Spinal cord (tissue), 10 donors: ENCODE results near the gene DDX11. TPM values are rescaled to one million over a fixed set of nuclear protein-coding genes. Genes with fewer than 3 reads are reported as not detected.
"Not testable (repeated sequence)": the region's sequence is repeated elsewhere in the genome, so short reads cannot be mapped to it uniquely, and the experiment has no call there.

Experiments
- DNase-seq, 6 donors: peaks; one replicate each; pipeline versions ENCODE4 v3.0.0 to v3.0.0-alpha.2; 2013 to 2015; ENCODE audit warnings: low spot score in 6 of 6, low read depth in 4 of 6
- H3K27ac ChIP-seq: one replicate; pipeline ENCODE4 v1.5.1; 2013; ENCODE audit warnings: low read depth, low read length, control low read depth
- H3K27me3 ChIP-seq: one replicate; pipeline ENCODE4 v1.6.1; 2013; ENCODE audit warnings: low read length; ENCODE audit not compliant: control insufficient read depth, insufficient read depth
- H3K36me3 ChIP-seq: one replicate; pipeline ENCODE4 v1.6.1; 2013; ENCODE audit warnings: low read length; ENCODE audit not compliant: control insufficient read depth, insufficient read depth
- H3K4me1 ChIP-seq: one replicate; pipeline ENCODE4 v1.6.1; 2013; ENCODE audit warnings: low read length; ENCODE audit not compliant: control insufficient read depth, insufficient read depth
- H3K4me3 ChIP-seq: one replicate; pipeline ENCODE4 v1.5.1; 2013; ENCODE audit warnings: low read depth, low read length, control low read depth
- H3K9me3 ChIP-seq: one replicate; pipeline ENCODE4 v1.6.1; 2013; ENCODE audit warnings: low read length; ENCODE audit not compliant: control insufficient read depth, insufficient read depth
- WGBS: methylation state at CpG from one replicate; pipeline ENCODE4 v1.1.5; 2013; ENCODE audit warnings: missing lambda C conversion rate; ENCODE audit not compliant: insufficient coverage; 5-methylcytosine and 5-hydroxymethylcytosine counted together
- polyA plus RNA-seq, 2 donors: library from polyadenylated mRNA; unstranded; fragments of 120-200 nt; gene quantifications; one replicate each; pipeline ENCODE4 v1.2.1, GENCODE V29; 2013; ENCODE audit not compliant: insufficient read length in 2 of 2
- total RNA-seq, 2 donors: library from RNA; depleted of rRNA in 1 of 2; stranded (reverse); fragments of 120-200 nt in 1 of 2; fragments of >200 nt in 1 of 2; gene quantifications; one replicate each; pipeline versions ENCODE4 v1.2.3 to v1.2.4, GENCODE V29; 2013 to 2014
- donor health status: healthy.

The DDX11 gene
- total and polyA plus RNA-seq, 4 donors, result 12.0 to 69.1 (median 38.1) TPM

DNA sequence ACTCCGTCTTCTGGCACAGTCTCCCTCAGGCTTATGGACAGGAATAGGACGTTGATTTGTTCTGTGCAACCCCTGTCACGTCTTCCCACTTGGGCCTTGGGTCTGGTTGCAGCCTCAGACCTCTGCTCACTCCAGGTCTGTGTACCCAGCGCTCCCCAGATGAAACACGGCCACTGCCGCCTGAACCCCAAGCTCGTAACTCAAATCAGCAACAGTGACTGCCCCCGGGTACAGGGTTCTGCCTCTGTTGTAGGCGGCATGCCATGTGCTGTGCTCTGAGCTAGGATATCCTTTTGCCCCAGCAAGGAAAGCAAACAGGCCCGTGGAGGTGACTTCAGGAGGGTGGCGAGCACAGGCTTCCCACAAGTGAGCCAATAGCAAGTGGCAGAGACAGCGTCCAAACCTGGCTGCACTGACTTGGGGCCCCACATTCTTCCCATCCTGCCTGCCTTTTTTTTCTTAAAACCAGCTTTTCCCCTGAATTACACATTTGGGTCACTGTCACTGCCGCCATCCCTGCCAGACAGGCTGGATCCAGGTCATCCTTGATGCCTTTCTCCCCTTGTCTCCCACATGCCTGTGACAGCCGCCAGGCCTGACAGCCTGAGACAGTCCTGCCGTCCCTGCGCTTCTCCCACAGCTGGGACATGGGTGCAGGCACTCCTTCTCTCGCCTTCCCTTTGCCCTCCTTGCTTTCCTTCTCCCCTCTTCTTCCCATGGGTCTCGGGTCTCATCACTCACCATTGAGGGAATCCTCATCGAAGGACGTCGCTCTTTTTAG is 21.6 kb downstream of the DDX11 start:
- DNase-seq, H3K27me3 ChIP-seq, H3K9me3 ChIP-seq, H3K27ac ChIP-seq, H3K4me1 ChIP-seq, H3K4me3 ChIP-seq: not testable (repeated sequence)
- 95% methylated on average over 9 of the region's 21 CpGs for WGBS
- H3K36me3 ChIP-seq, result peaks cover 36% of the 10 kb centered on the region

DNA sequence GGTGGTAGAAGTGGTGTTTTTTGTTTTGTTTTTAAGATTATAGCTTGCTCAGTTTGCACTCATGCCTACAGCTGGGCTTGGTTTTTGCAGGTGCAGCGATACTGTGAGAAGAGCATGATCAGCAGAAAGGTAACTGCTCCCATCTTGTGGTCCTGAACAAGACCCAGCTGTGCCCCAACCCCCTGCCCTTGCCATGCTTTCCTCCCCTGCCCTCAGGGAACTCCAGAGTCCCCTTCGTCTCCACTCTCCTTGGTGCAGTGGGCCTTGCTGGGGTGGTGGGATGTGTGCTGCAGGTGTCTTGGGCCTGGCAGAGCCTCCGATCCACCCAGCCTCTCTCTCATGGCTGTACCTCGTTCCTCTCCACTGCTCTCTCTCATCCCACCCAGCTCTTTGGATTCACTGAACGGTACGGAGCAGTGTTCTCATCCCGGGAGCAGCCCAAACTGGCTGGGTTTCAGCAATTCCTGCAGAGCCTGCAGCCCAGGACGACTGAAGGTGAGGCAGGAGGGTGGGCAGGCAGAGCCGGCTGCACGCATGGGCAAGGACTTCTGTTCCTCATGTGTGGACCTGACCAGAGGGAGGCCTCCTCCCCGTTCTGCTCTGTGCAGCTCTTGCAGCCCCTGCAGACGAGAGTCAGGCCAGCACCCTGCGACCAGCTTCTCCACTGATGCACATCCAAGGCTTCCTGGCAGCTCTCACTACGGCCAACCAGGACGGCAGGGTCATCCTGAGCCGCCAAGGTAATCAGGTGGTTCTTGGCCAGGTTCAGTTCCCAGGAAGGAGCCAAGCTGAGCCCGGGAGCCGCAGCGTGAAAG is 22.8 kb downstream of the DDX11 start:
- not testable (repeated sequence) for H3K27me3 ChIP-seq, H3K9me3 ChIP-seq, H3K4me1 ChIP-seq, H3K4me3 ChIP-seq, DNase-seq, H3K27ac ChIP-seq
- 90% methylated on average over 8 of the region's 19 CpGs for WGBS
- H3K36me3 ChIP-seq, result peaks cover 44% of the 10 kb centered on the region

DNA sequence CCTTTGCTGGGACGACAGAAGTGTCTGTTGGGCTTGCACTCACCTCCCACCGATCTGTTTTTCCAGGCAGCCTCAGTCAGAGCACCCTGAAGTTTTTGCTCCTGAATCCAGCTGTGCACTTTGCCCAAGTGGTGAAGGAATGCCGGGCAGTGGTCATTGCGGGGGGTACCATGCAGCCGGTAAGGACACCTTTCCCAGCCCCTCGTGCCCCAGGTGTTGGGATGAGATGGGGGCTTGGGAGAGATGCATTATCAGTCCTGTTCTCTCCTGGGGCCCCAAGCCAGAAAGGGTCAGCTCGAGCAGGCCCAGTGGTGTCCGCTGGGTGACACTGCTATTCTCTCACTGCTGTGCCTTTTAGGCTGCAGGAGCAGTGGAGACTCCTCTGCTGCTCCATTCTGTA is 24.2 kb downstream of the DDX11 start:
- DNase-seq, H3K9me3 ChIP-seq, H3K27ac ChIP-seq, H3K4me1 ChIP-seq, H3K27me3 ChIP-seq, H3K4me3 ChIP-seq: not testable (repeated sequence)
- WGBS, result 91% methylated on average over 4 of the region's 8 CpGs
- peaks cover 48% of the 10 kb centered on the region for H3K36me3 ChIP-seq

DNA sequence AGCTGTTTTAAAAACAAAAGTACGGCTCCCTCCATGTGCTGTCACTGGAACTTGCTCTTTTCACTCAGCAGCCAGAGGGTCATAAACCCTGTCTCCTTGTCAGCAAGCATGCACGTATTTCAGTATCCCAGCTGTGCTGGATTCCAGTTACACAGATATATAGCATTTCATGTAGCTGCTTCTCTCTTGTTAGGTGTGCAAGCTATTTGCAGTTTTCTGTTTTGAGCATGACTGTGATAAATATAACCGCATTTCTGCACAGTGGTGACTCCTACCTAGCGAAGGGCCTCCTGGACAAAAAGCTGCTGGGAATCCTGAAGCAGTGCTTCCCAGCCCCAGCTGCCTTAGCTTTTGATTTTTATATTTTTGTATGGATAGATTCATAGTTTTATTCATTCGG is 24.7 kb downstream of the DDX11 start:
- H3K36me3 ChIP-seq, result peaks cover 49% of the 10 kb centered on the region
- not testable (repeated sequence) for DNase-seq
- WGBS, result no CpG with 5 or more reads among the region's 5 CpGs

DNA sequence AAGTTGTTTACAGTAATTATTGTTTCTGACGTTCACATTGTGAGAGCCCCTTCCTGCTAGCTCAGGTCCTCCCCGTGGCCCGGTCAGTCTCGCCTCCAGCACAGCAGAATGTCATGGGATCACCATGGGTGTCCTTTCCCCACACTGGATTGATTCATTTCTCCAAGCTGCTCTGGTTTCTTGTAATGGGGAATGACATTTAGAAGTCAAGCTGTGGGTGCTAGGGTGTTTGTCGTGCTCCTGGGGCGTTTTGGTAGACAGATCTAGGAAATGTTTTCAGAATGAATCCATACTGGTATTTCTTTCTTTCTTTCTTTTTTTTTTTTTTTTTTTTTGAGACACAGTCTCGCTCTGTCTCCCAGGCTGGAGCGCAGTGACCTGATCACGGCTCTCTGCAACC is 25.1 kb downstream of the DDX11 start:
- DNase-seq, H3K4me3 ChIP-seq, H3K27me3 ChIP-seq, H3K9me3 ChIP-seq, H3K27ac ChIP-seq, H3K4me1 ChIP-seq: not testable (repeated sequence)
- peaks cover 52% of the 10 kb centered on the region for H3K36me3 ChIP-seq
- no CpG with 5 or more reads among the region's 9 CpGs for whole genome bisulfite sequencing

More for the DNA sequence above, 24.7 kb downstream of the DDX11 start:
- not testable (repeated sequence) for H3K4me1 ChIP-seq, H3K4me3 ChIP-seq, H3K27ac ChIP-seq, H3K9me3 ChIP-seq, H3K27me3 ChIP-seq

DNA sequence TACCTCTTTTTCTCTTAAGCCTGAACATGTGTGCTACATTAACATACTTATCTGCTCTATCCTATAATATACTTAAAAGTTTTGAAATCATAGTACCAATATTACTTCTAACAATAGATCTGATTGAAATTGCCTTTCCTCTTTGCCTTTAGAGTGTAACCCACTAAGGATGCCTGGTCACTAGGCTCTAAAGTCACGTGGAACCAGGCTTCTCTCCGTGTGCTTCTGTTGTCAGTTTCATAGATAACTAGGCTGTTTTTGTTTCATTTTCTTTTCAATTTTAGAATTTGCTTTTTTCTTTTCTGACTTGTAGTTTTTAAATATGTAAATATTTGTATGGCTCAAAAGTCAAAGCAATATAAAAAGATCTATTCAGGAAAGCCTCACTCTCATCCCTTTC is 25.8 kb downstream of the DDX11 start:
- WGBS, result no CpG with 5 or more reads among the region's 2 CpGs
- not testable (repeated sequence) for H3K4me1 ChIP-seq, H3K4me3 ChIP-seq, DNase-seq, H3K9me3 ChIP-seq, H3K27ac ChIP-seq, H3K27me3 ChIP-seq
- H3K36me3 ChIP-seq, result peaks cover 54% of the 10 kb centered on the region

DNA sequence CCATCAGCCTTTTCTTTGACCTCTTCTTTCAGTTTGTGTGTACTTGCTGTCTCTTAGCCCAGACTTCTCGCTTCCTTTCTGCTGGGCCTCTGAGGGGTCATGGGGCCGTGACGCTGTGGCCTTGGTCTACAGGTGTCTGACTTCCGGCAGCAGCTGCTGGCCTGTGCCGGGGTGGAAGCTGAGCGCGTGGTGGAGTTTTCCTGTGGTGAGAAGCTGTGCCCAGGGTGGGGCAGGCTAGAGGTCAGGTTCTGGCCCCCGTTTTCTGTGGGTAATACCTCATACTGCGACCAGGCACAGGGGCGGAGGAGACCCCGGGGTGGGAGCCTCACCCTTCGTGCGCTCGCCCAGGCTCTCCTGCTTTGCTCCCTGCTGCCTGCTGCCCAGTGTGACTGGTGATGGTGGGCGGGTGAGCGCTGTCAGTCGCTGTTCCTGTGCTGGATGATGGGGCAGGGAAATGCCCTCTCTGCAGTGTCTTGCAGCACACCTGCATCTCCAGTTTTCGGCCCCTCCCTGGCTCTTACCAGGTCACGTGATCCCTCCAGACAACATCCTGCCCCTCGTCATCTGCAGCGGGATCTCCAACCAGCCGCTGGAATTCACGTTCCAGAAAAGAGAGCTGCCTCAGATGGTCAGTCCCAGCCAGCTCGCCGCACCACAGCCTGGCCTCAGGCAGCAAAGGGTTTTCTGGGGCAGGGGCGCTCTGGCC is 27.0 kb downstream of the DDX11 start:
- H3K27ac ChIP-seq, DNase-seq, H3K4me1 ChIP-seq, H3K27me3 ChIP-seq, H3K9me3 ChIP-seq, H3K4me3 ChIP-seq: not testable (repeated sequence)
- WGBS, result 92% methylated on average over 15 of the region's 26 CpGs
- peaks cover 56% of the 10 kb centered on the region for H3K36me3 ChIP-seq

DNA sequence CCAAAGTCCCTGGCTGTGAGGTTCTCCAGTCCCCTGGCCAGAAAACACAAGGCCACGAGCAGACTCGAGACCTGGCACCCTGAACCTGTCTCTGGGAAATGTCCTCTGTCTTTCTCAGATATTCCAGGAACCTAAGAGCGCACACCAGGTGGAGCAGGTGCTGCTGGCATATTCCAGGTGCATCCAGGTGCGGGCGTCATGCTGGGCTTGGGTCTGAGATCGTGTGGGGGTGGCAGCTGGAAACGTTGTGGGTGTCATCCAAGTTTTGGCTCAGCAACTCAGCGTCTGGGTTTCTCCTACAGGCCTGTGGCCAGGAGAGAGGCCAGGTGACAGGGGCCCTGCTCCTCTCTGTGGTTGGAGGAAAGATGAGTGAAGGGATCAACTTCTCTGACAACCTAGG is 28.5 kb downstream of the DDX11 start:
- not testable (repeated sequence) for DNase-seq, H3K4me3 ChIP-seq, H3K4me1 ChIP-seq, H3K9me3 ChIP-seq, H3K27ac ChIP-seq, H3K27me3 ChIP-seq
- peaks cover 50% of the 10 kb centered on the region for H3K36me3 ChIP-seq
- WGBS, result 97% methylated on average over 4 of the region's 8 CpGs

DNA sequence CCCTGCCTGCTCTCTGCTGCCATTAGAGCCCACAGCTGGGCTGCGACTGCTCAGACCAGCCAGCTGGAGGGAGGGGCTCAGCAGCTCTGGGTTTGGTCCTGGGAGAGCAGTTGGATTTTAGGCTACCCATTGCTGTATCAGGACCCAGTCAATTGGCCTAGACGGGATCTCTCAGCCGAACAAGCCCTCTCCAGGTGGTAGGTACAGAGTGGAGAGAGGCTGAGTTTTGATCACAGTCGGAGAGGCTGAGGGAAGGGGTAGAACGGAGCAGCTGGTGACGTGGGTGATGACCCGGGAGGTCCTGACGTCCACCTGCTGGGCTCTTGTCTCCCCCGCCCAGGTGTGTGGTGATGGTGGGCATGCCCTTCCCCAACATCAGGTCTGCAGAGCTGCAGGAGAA is 28.9 kb downstream of the DDX11 start:
- not testable (repeated sequence) for H3K27me3 ChIP-seq, H3K4me1 ChIP-seq, DNase-seq, H3K9me3 ChIP-seq, H3K27ac ChIP-seq, H3K4me3 ChIP-seq
- 89% methylated on average over 4 of the region's 9 CpGs for WGBS
- H3K36me3 ChIP-seq, result peaks cover 49% of the 10 kb centered on the region
